ENCODE data around the gene CFAP61. TPM values are rescaled to one million over a fixed set of nuclear protein-coding genes. Genes with fewer than 3 reads are reported as not detected.
A peak's percentile ranks its signal among the peaks of the same experiment; 100 is the strongest.

CFAP61 gene
- total and polyA plus RNA-seq, 2 donors: 0.32 to 0.35 TPM

GRCh38 chr20:20060234-20060998 is 8.1 kb downstream of the CFAP61 start:
- H3K4me3 ChIP-seq (ENCODE audit: low read depth, low read length): no peak overlapping the region
- 76% methylated on average over 6 of the region's 6 CpGs for WGBS
- H3K27ac ChIP-seq (ENCODE audit: low read depth): no peak overlapping the region
- H3K36me3 ChIP-seq (ENCODE audit: insufficient read depth): no peaks in the 10 kb centered on the region
- H3K4me1 ChIP-seq (ENCODE audit: insufficient read depth): no peaks in the 10 kb centered on the region
- no peak for DNase-seq (ENCODE audit: extremely low spot score)

- no peak overlapping the region for H3K27ac ChIP-seq (ENCODE audit: low read depth)
- WGBS: 71% methylated on average over 12 of the region's 12 CpGs
- DNase-seq (ENCODE audit: extremely low spot score): no peak
Observed at GRCh38 chr20:20063941-20064702, 11.8 kb downstream of the CFAP61 start.

GRCh38 chr20:20065361-20065760 is 13.0 kb downstream of the CFAP61 start:
- no peak for DNase-seq (ENCODE audit: extremely low spot score)
- no peaks in the 10 kb centered on the region for H3K36me3 ChIP-seq (ENCODE audit: insufficient read depth)
- no peak overlapping the region for H3K4me3 ChIP-seq (ENCODE audit: low read depth, low read length)
- H3K27ac ChIP-seq (ENCODE audit: low read depth): no peak overlapping the region
- WGBS: 74% methylated on average over 1 of the region's 1 CpG
- H3K4me1 ChIP-seq (ENCODE audit: insufficient read depth): no peaks in the 10 kb centered on the region

More at GRCh38 chr20:20063941-20064702, 11.8 kb downstream of the CFAP61 start:
- H3K4me1 ChIP-seq (ENCODE audit: insufficient read depth): no peaks in the 10 kb centered on the region
- no peaks in the 10 kb centered on the region for H3K36me3 ChIP-seq (ENCODE audit: insufficient read depth)
- no peak overlapping the region for H3K4me3 ChIP-seq (ENCODE audit: low read depth, low read length)

- no peak for DNase-seq (ENCODE audit: extremely low spot score)
- WGBS: 67% methylated on average over 10 of the region's 10 CpGs
- no peak overlapping the region for H3K27ac ChIP-seq (ENCODE audit: low read depth)
- H3K4me1 ChIP-seq (ENCODE audit: insufficient read depth): no peaks in the 10 kb centered on the region
- no peak overlapping the region for H3K4me3 ChIP-seq (ENCODE audit: low read depth, low read length)
- no peaks in the 10 kb centered on the region for H3K36me3 ChIP-seq (ENCODE audit: insufficient read depth)
Observed at GRCh38 chr20:20070871-20071726, 18.8 kb downstream of the CFAP61 start.

- H3K4me3 ChIP-seq (ENCODE audit: low read depth, low read length): no peak overlapping the region
- 45% methylated on average over 15 of the region's 15 CpGs for WGBS
- H3K36me3 ChIP-seq (ENCODE audit: insufficient read depth): no peaks in the 10 kb centered on the region
- H3K4me1 ChIP-seq (ENCODE audit: insufficient read depth): no peaks in the 10 kb centered on the region
- H3K27ac ChIP-seq (ENCODE audit: low read depth): no peak overlapping the region
- no peak for DNase-seq (ENCODE audit: extremely low spot score)
Observed at GRCh38 chr20:20073801-20074371, 21.6 kb downstream of the CFAP61 start.

GRCh38 chr20:20075032-20075431 is 22.7 kb downstream of the CFAP61 start:
- no peak for DNase-seq (ENCODE audit: extremely low spot score)
- WGBS: 87% methylated on average over 4 of the region's 4 CpGs
- no peaks in the 10 kb centered on the region for H3K4me1 ChIP-seq (ENCODE audit: insufficient read depth)
- no peak overlapping the region for H3K27ac ChIP-seq (ENCODE audit: low read depth)
- no peaks in the 10 kb centered on the region for H3K36me3 ChIP-seq (ENCODE audit: insufficient read depth)
- H3K4me3 ChIP-seq (ENCODE audit: low read depth, low read length): no peak overlapping the region

GRCh38 chr20:20076297-20077065 is 24.1 kb downstream of the CFAP61 start:
- WGBS: 70% methylated on average over 9 of the region's 9 CpGs

GRCh38 chr20:20078041-20078440 is 25.7 kb downstream of the CFAP61 start:
- H3K27ac ChIP-seq (ENCODE audit: low read depth): no peak overlapping the region
- H3K4me1 ChIP-seq (ENCODE audit: insufficient read depth): no peaks in the 10 kb centered on the region
- DNase-seq (ENCODE audit: extremely low spot score): no peak
- H3K4me3 ChIP-seq (ENCODE audit: low read depth, low read length): no peak overlapping the region
- 90% methylated on average over 4 of the region's 4 CpGs for WGBS
- no peaks in the 10 kb centered on the region for H3K36me3 ChIP-seq (ENCODE audit: insufficient read depth)

More at GRCh38 chr20:20076297-20077065, 24.1 kb downstream of the CFAP61 start:
- no peaks in the 10 kb centered on the region for H3K36me3 ChIP-seq (ENCODE audit: insufficient read depth)
- H3K4me3 ChIP-seq (ENCODE audit: low read depth, low read length): no peak overlapping the region
- H3K27ac ChIP-seq (ENCODE audit: low read depth): no peak overlapping the region
- no peaks in the 10 kb centered on the region for H3K4me1 ChIP-seq (ENCODE audit: insufficient read depth)
- DNase-seq (ENCODE audit: extremely low spot score): no peak

GRCh38 chr20:20079102-20079784 is 26.9 kb downstream of the CFAP61 start:
- WGBS: 31% methylated on average over 5 of the region's 5 CpGs

GRCh38 chr20:20083807-20084206 is 31.5 kb downstream of the CFAP61 start:
- Histone ChIP-seq H3K36me3 (ENCODE audit: insufficient read depth) (no peaks in the 10 kb centered on the region), H3K4me1 (ENCODE audit: insufficient read depth) (no peaks in the 10 kb centered on the region), H3K4me3 (ENCODE audit: low read depth, low read length) (no peak overlapping the region), H3K27ac (ENCODE audit: low read depth) (no peak overlapping the region)
- DNase-seq (ENCODE audit: extremely low spot score): no peak
- WGBS: 4% methylated on average over 3 of the region's 3 CpGs

More at GRCh38 chr20:20079102-20079784, 26.9 kb downstream of the CFAP61 start:
- no peak for DNase-seq (ENCODE audit: extremely low spot score)
- Histone ChIP-seq H3K36me3 (ENCODE audit: insufficient read depth) (no peaks in the 10 kb centered on the region), H3K27ac (ENCODE audit: low read depth) (no peak overlapping the region), H3K4me1 (ENCODE audit: insufficient read depth) (no peaks in the 10 kb centered on the region), H3K4me3 (ENCODE audit: low read depth, low read length) (no peak overlapping the region)

- H3K36me3 ChIP-seq (ENCODE audit: insufficient read depth): no peaks in the 10 kb centered on the region
- DNase-seq (ENCODE audit: extremely low spot score): no peak
- no peaks in the 10 kb centered on the region for H3K4me1 ChIP-seq (ENCODE audit: insufficient read depth)
- H3K27ac ChIP-seq (ENCODE audit: low read depth): no peak overlapping the region
- 59% methylated on average over 8 of the region's 8 CpGs for WGBS
- no peak overlapping the region for H3K4me3 ChIP-seq (ENCODE audit: low read depth, low read length)
Observed at GRCh38 chr20:20084296-20084752, 32.0 kb downstream of the CFAP61 start.

GRCh38 chr20:20085071-20085470 is 32.7 kb downstream of the CFAP61 start:
- H3K4me3 ChIP-seq (ENCODE audit: low read depth, low read length): no peak overlapping the region
- H3K27ac ChIP-seq (ENCODE audit: low read depth): no peak overlapping the region
- WGBS: 69% methylated on average over 9 of the region's 9 CpGs
- peak; percentile 17 for DNase-seq (ENCODE audit: extremely low spot score)
- no peaks in the 10 kb centered on the region for H3K36me3 ChIP-seq (ENCODE audit: insufficient read depth)
- H3K4me1 ChIP-seq (ENCODE audit: insufficient read depth): no peaks in the 10 kb centered on the region
